Body of pancreas (tissue), 4 donors: ENCODE measurements around the gene ANGPTL2. TPM values are rescaled to one million over a fixed set of nuclear protein-coding genes. Genes with fewer than 3 reads are reported as not detected.

Experiments
- ATAC-seq: fragments of 150-250 bp; one replicate; pipeline ENCODE4 v1.9.1; 2016
- DNase-seq, 4 donors: peaks; one replicate each; pipeline ENCODE4 v3.0.0-alpha.2; 2019
- H3K27ac ChIP-seq, 4 donors: fragments of 200-600 bp; sonication (generic); 1 replicate in 3 of 4; 2 replicates in 1 of 4; pipeline versions ENCODE4 v1.5.1 to v1.6.1; 2016 to 2019; ENCODE audit warnings: mild to moderate bottlenecking in 1 of 4, mixed read lengths in 1 of 4, moderate library complexity in 1 of 4
- H3K27me3 ChIP-seq, 2 donors: fragments of 200-600 bp; sonication (generic); one replicate each; pipeline ENCODE4 v1.6.0; 2016; ENCODE audit warnings: mild to moderate bottlenecking in 1 of 2
- H3K36me3 ChIP-seq, 2 donors: fragments of 200-600 bp; sonication (generic); replicated peaks in 1 of 2; 2 replicates each; pipeline ENCODE4 v1.5.1; 2016; ENCODE audit warnings: low read depth in 2 of 2; ENCODE audit not compliant: insufficient read depth in 1 of 2
- H3K4me1 ChIP-seq: fragments of 200-600 bp; sonication (generic); one replicate; pipeline ENCODE4 v1.6.0; 2016
- H3K4me3 ChIP-seq, 2 donors: fragments of 200-600 bp; sonication (generic); 1 replicate in 1 of 2; 2 replicates in 1 of 2; pipeline ENCODE4 v1.5.1; 2016 to 2019
- H3K9me3 ChIP-seq, 3 donors: fragments of 200-600 bp; sonication (generic); 1 replicate in 2 of 3; 2 replicates in 1 of 3; pipeline ENCODE4 v1.5.1; 2016
- POLR2A ChIP-seq, 3 donors: fragments of 450-650 bp; IDR thresholded peaks; one replicate each; pipeline ENCODE4 v1.6.1; 2016; ENCODE audit warnings: antibody characterized with exemption in 3 of 3, mild to moderate bottlenecking in 2 of 3
- WGBS, 2 donors: methylation state at CpG; one replicate each; pipeline ENCODE4 v1.1.5; 2017; 5-methylcytosine and 5-hydroxymethylcytosine counted together
- intact Hi-C: fragments of 100-400 bp; cut with DNase I; formaldehyde crosslinking; loops from one replicate; pipeline ENCODE4 v1.15.1; 2023
- total RNA-seq, 2 donors: library from RNA; depleted of rRNA; stranded (reverse); fragments of >200 nt; gene quantifications; one replicate each; pipeline ENCODE4 v1.1.0, GENCODE V29; 2016
- TF ChIP-seq, protein P1 (sequence below), 7 experiments: fragments of 450-650 bp in 4 of 7; fragments of 200-600 bp in 3 of 7; sonication (generic) in 3 of 7; IDR thresholded peaks; one replicate each; pipeline ENCODE4 v1.5.1; 2016 to 2019; ENCODE audit warnings: antibody characterized with exemption in 7 of 7

Gene ANGPTL2
- total RNA-seq, 2 donors from 2014 or later = 3.1 to 7.6 TPM

GRCh38 chr9:127168756-127169574, 46.5 kb upstream of the ANGPTL2 start:
- ATAC-seq (no peak), DNase-seq (no peak)
- intact Hi-C loops = no loop called here
- H3K27ac ChIP-seq = no peak overlapping the region
- no peak overlapping the region for H3K4me3 ChIP-seq
- no peaks in the 10 kb centered on the region for H3K27me3 ChIP-seq
- H3K36me3 ChIP-seq = no peaks in the 10 kb centered on the region
- H3K9me3 ChIP-seq = no peaks in the 10 kb centered on the region
- 92 to 95% methylated on average over 9 to 10 of the region's 10 CpGs for WGBS, 2 donors
- no peaks in the 10 kb centered on the region for H3K4me1 ChIP-seq
- TF ChIP-seq POLR2A (IDR thresholded peaks at IDR 0.05) = no peak
- TF ChIP-seq, protein P1, sequence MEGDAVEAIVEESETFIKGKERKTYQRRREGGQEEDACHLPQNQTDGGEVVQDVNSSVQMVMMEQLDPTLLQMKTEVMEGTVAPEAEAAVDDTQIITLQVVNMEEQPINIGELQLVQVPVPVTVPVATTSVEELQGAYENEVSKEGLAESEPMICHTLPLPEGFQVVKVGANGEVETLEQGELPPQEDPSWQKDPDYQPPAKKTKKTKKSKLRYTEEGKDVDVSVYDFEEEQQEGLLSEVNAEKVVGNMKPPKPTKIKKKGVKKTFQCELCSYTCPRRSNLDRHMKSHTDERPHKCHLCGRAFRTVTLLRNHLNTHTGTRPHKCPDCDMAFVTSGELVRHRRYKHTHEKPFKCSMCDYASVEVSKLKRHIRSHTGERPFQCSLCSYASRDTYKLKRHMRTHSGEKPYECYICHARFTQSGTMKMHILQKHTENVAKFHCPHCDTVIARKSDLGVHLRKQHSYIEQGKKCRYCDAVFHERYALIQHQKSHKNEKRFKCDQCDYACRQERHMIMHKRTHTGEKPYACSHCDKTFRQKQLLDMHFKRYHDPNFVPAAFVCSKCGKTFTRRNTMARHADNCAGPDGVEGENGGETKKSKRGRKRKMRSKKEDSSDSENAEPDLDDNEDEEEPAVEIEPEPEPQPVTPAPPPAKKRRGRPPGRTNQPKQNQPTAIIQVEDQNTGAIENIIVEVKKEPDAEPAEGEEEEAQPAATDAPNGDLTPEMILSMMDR (IDR thresholded peaks at IDR 0.05) = no peak

DNA sequence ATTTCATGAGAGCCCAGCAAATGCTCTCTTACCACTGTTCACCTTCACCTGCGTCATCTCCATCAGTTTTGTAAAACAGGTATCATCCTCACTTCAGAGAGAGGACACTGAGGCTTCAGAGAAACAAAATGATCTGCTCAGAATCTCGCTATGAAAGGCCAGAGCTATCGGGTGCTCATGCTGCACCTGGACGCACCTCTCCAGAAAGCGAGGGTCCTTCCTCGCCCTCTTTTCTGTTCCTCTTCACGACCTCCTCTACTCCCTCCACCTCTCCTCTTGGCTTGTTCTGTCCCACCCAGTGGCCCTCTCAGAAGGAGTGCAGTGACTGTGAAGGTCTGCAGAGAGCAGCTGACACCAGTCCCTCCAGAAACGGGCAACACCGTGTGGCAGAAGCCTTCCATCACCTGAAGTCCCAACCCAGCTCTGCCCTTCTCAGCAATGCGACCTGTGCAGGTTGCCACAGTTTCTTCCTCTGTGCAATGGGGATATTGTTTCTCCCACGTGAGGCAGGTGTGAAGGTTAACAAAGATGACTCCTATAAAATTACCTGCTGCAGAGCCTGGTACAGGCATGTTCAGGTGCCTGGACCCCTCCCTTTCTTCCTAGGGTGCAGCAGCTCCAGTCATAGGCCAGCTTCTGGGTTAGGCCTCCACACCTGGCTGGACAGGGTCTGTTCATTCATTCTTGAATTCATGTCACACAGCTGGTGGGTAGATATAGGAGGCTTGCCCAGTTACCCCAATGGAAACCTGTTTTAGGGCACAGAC, 45.3 kb upstream of the ANGPTL2 start:
- Histone ChIP-seq H3K9me3 (no peaks in the 10 kb centered on the region), H3K4me1 (no peaks in the 10 kb centered on the region), H3K4me3 (no peak overlapping the region), H3K27me3 (no peaks in the 10 kb centered on the region), H3K36me3 (no peaks in the 10 kb centered on the region), H3K27ac (no peak overlapping the region)
- 92 to 95% methylated on average over 11 of the region's 11 CpGs for WGBS, 2 donors
- intact Hi-C loops = no loop called here
- DNase-seq = no peak
- ATAC-seq = no peak
- TF ChIP-seq, protein P1 (IDR thresholded peaks at IDR 0.05) = no peak
- TF ChIP-seq POLR2A (IDR thresholded peaks at IDR 0.05) = no peak

DNA sequence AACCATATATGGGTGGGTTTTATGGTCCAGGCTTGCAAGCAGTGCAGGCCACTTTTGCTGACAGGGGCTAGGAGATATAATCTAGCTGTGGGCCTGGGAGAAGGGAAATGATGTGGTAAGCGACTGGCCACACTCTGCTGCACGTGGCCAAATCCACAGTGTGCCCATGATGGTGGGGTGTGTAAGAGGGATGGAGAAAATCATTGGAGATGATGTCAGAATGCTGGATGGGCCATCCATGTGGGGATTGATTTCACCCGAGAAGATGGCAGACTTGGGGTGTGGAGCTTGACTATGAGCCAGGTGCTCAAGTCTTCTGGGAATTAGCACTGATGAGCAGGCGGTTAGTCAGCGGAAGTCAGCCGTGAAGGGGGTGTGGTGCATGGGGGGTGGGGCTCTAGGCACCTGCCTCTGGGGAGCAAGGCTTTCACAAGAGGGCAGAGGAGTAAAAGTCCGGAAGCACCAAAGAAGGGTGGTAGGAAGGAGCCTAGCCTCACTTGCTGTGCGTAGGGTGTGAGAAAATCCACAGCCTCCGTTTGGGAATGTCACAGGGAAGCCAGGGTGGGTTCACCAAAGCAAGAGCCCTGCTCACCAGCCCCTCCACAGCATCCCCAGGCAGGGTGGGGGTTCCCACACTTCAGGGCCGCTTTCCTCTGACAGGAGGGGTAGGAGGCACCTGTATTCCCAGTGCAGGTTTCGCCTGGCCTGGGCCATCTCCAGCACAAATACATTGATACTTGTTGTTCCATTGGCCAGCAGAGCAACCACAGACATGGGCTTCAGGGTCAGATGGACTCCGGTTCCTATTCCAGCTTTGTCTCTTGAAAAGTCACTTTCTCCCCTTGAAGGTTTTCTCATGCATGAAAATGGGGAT, 44.5 kb upstream of the ANGPTL2 start:
- ATAC-seq = no peak
- H3K9me3 ChIP-seq = no peaks in the 10 kb centered on the region
- no peak for TF ChIP-seq POLR2A (IDR thresholded peaks at IDR 0.05)
- TF ChIP-seq, protein P1 (IDR thresholded peaks at IDR 0.05) = no peak
- H3K4me1 ChIP-seq = no peaks in the 10 kb centered on the region
- DNase-seq = no peak
- intact Hi-C loops = no loop called here
- 89 to 92% methylated on average over 12 of the region's 12 CpGs for WGBS, 2 donors
- no peak overlapping the region for H3K27ac ChIP-seq
- no peaks in the 10 kb centered on the region for H3K36me3 ChIP-seq
- no peak overlapping the region for H3K4me3 ChIP-seq
- H3K27me3 ChIP-seq = no peaks in the 10 kb centered on the region

GRCh38 chr9:127166111-127166510, 43.7 kb upstream of the ANGPTL2 start:
- H3K27ac ChIP-seq = no peak overlapping the region
- intact Hi-C loops = no loop called here
- no peak for DNase-seq
- no peak for TF ChIP-seq POLR2A (IDR thresholded peaks at IDR 0.05)
- TF ChIP-seq, protein P1 (IDR thresholded peaks at IDR 0.05) = no peak
- no peak for ATAC-seq
- H3K4me1 ChIP-seq = no peaks in the 10 kb centered on the region
- no peaks in the 10 kb centered on the region for H3K9me3 ChIP-seq
- no peak overlapping the region for H3K4me3 ChIP-seq
- no peaks in the 10 kb centered on the region for H3K27me3 ChIP-seq
- WGBS, 2 donors = 80 to 82% methylated on average over 3 to 5 of the region's 5 CpGs
- no peaks in the 10 kb centered on the region for H3K36me3 ChIP-seq
